ENCODE data around the gene PCDHA3. TPM values are rescaled to one million over a fixed set of nuclear protein-coding genes. Genes with fewer than 3 reads are reported as not detected.

The PCDHA3 gene
- total RNA-seq: 0.19 and 1.1 TPM in 2 replicates

DNA sequence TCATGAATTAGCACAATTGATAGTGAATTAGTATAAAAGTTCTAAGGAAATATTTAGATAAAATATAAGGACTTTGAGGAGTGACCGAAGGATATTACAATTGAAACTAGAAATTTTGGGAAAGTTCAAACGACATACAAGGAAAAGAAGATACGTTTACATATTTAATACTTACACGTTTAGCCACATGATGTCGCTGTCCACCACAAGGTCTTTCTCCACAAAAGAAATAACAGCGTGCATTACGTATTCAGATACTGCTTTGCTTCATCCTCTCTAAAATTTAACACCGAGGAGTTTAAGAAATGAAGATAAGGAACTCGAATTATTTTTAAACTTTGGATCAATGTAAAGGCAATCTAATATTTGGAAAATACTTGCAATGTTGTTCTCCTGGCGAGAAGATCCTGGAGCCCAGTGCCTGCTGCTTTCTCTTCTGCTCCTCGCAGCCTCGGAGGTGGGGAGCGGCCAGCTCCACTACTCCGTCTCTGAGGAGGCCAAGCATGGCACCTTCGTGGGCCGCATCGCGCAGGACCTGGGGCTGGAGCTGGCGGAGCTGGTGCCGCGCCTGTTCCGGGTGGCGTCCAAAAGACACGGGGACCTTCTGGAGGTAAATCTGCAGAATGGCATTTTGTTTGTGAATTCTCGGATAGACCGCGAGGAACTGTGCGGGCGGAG lies at the start of gene PCDHA3:
TSS of gene PCDHA3 (plus strand) at position 242 of the 678 bp plus-strand sequence.

DNA sequence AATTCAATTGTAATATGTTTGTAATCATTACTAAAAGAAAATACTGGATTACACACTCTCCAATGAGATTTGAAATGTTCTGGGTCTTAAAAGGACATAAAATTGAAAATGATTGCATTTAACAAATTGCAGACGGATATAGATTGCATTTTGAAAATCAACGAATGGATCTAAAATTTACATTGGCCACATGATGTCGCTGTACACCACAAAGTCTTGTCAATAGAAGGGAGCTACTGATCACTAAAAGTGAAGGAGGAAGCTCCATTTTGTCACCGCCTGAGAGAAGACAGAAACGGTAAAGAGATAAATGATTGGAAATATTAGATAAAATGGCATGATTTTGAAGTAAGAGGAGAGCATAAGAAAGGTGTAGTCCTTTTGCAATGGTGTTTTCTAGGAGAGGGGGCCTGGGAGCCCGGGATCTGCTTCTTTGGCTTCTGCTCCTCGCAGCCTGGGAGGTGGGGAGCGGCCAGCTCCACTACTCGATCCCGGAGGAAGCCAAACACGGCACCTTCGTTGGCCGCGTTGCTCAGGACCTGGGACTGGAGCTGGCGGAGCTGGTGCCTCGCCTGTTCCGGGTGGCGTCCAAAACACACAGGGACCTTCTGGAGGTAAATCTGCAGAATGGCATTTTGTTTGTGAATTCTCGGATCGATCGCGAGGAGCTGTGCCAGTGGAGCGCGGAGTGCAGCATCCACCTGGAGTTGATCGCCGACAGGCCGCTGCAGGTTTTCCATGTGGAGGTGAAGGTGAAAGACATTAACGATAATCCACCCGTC lies 14.8 kb upstream of the PCDHA3 start, which contains the start of gene PCDHA1:
TSS of gene PCDHA1 (plus strand) at position 236 of the 782 bp plus-strand sequence.

DNA sequence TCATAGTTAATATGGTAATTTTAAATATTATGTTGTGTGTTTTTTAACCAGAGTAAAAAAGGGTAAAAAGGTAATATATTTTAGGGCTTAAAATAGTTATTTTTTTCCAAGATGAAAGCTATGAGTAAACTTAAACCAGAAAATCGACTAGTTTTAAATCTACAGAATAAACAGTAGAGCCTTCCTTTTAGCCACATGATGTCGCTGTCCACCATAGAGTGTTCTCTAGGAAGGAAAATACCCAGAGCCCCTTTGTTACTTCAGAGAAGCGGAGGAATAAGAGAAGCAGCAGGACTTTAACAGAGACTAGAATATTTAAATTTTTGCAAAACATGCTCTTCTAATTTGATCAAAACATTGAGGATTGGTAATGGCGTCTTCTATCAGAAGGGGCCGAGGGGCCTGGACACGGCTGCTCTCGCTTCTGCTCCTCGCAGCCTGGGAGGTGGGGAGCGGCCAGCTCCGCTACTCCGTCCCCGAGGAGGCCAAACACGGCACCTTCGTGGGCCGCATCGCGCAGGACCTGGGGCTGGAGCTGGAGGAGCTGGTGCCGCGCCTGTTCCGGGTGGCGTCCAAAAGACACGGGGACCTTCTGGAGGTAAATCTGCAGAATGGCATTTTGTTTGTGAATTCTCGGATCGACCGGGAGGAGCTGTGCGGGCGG lies 6.1 kb upstream of the PCDHA3 start, which contains the start of gene PCDHA2:
TSS of gene PCDHA2 (plus strand) at position 258 of the 664 bp plus-strand sequence.

DNA sequence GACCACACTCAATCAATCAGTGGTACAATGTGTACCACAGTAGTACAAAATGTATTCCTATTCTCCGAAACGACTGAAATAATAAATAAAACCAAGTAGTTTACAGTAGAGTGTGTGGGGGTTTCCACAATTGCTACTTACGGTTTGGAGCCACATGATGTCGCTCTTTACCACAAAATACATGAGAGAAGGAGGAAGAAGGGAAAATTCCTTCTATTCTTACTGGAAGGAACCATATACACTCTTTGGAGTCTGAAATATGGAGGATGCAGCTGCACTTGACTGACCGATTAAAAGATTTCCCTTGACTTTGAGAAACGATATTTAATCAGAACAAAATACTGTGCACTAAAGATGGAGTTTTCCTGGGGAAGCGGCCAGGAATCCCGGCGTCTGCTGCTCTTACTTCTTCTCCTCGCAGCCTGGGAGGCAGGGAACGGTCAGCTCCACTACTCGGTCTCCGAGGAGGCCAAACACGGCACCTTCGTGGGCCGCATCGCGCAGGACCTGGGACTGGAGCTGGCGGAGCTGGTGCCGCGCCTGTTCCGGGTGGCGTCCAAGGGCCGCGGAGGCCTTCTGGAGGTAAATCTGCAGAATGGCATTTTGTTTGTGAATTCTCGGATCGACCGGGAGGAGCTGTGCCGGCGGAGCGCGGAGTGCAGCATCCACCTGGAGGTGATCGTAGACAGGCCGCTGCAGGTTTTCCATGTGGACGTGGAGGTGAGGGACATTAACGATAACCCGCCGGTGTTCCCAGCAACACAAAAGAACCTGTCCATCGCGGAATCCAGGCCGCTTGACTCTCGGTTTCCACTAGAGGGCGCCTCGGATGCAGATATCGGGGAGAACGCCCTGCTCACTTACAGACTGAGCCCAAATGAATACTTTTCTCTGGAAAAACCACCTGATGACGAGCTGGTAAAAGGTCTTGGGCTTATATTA lies 6.2 kb downstream of the PCDHA3 start, which contains the start of gene PCDHA4:
TSS of gene PCDHA4 (plus strand) at position 235 of the 942 bp plus-strand sequence.

DNA sequence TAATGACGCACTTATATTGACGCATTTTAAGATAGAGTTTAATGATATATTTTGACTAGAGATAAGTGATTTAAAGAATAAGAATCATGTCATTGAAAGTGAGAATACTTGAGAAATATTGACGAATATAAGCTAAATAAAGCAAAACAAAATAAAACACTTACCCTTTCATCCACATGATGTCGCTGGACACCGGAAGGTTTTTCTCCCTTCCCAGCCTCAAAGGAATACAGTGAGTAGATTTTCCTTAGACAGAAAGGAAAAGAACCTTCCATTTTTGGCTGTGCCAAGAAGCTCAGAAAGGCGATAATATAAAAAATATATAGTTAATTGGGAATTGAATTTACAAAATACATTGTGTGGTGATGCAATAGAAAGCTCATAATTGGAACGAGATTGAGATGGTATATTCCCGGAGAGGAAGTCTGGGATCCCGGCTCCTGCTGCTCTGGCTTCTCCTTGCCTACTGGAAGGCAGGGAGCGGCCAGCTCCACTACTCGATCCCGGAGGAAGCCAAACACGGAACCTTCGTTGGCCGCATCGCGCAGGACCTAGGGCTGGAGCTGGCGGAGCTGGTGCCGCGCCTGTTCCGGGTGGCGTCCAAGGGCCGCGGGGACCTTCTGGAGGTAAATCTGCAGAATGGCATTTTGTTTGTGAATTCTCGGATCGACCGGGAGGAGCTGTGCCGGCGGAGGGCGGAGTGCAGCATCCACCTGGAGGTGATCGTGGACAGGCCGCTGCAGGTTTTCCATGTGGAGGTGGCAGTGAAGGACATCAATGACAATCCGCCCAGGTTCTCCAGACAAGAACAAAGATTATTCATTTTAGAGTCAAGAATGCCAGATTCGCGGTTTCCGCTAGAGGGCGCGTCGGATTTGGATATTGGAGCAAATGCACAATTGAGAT lies 20.8 kb downstream of the PCDHA3 start, which contains the start of gene PCDHA5:
TSS of gene PCDHA5 (plus strand) at position 239 of the 906 bp plus-strand sequence.

DNA sequence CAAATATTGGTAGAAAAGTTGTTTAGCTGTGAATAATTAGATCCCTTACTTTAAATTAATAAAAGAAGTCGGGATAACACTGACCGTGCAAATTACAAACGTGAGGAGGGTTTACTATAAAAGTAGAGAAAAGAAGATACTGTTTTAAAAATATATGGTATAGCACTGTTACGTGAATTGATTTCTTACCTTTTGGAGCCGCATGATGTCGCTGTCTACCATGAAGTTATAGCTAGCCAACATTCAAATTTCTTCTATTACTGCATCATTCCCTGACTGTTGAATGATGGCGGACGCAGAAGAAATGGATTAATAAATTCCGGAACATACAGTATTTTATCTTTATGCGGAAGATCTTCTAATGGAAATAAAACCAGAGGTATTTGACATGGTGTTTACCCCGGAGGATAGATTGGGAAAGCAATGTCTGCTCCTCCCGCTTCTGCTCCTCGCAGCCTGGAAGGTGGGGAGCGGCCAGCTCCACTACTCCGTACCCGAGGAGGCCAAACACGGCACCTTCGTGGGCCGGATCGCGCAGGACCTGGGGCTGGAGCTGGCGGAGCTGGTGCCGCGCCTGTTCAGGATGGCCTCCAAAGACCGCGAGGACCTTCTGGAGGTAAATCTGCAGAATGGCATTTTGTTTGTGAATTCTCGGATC lies 27.0 kb downstream of the PCDHA3 start, which contains the start of gene PCDHA6:
TSS of gene PCDHA6 (plus strand) at position 257 of the 658 bp plus-strand sequence. CDS start at position 389, 132 bp downstream.

DNA sequence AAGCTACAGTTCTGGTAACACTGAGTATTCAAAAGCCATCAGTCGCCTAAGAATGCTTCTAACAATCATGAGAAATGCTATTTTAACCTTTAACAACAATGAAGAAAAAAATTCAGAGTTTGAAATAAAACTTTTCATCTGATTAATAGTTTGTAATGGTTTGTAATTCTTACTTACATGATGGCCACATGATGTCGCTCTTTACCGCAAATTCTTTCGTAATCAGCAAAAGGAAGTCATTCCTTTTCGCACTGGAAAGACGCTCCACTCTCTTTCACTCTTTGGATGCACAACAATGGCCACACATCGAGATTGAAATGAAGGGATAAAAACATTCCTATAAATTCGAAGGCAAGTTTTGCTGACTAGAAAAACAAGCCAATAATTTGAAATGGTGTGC lies 33.1 kb downstream of the PCDHA3 start, which contains the start of gene PCDHA7:
TSS of gene PCDHA7 (plus strand) at position 277 of the 400 bp plus-strand sequence. CDS start at position 392, 115 bp downstream.

DNA sequence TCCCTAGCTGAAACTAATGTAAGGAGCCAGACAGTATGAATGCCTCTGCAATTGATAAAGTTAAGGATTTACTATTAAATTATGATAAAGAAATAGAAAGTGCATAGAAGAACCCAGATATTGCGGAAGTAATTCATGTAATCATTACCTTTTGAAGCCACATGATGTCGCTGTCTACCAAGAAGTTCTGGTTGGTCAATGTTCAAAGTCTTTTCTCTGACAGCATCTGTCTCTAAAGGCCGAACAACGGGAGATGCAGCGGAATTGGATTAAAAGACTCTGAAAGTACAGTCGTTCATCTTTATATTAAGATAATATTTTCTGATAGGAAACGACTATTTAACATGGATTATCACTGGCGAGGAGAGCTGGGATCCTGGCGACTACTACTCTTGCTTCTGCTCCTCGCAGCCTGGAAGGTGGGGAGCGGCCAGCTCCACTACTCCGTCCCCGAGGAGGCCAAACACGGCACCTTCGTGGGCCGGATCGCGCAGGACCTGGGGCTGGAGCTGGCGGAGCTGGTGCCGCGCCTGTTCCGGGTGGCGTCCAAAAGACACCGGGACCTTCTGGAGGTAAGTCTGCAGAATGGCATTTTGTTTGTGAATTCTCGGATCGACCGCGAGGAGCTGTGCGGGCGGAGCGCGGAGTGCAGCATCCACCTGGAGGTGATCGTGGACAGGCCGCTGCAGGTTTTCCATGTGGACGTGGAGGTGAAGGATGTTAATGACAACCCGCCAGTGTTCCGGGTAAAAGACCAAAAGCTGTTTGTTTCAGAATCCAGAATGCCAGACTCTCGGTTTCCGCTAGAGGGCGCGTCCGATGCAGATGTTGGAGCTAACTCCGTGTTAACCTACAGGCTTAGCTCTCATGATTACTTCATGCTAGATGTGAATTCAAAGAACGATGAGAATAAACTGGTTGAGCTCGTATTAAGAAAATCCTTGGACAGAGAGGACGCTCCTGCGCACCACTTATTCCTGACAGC lies 40.4 kb downstream of the PCDHA3 start, which contains the start of gene PCDHA8:
TSS of gene PCDHA8 (plus strand) at position 210 of the 985 bp plus-strand sequence. CDS start at position 345, 135 bp downstream.

DNA sequence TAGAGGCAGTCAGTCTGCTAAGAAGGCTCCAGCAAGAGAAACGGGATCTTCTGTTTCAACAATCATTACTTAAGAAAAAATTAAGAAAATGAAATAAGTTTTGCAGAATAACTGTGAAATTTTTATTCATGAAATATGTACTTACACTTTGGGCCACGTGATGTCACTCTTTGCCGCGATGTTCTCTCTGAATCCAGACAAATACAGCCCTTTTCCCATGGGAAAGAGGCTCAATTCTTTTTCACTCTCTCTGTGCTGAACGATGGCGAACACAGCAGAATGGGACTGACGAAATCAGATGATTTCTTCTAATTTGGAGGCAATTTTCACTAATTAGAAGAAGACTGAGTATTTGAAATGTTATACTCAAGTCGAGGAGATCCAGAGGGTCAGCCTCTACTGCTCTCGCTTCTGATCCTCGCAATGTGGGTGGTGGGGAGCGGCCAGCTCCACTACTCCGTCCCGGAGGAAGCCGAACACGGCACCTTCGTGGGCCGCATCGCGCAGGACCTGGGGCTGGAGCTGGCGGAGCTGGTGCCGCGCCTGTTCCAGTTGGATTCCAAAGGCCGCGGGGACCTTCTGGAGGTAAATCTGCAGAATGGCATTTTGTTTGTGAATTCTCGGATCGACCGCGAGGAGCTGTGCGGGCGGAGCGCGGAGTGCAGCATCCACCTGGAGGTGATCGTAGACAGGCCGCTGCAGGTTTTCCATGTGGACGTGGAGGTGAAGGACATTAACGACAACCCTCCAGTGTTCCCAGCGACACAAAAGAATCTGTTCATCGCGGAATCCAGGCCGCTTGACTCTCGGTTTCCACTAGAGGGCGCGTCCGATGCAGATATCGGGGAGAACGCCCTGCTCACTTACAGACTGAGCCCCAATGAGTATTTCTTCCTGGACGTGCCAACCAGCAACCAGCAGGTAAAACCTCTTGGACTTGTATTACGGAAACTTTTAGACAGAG lies 47.6 kb downstream of the PCDHA3 start, which contains the start of gene PCDHA9:
TSS of gene PCDHA9 (plus strand) at position 244 of the 964 bp plus-strand sequence. CDS start at position 358, 114 bp downstream.

Other genes with a start within 250 kb of the PCDHA3 start
- 36.9 and 69.4 TPM in 2 replicates for gene SRA1, start 243.6 kb upstream of the PCDHA3 start, total RNA-seq
- 8.6 and 31.3 TPM in 2 replicates for gene APBB3, start 236.5 kb upstream of the PCDHA3 start, total RNA-seq
- gene SLC35A4, start 236.2 kb upstream of the PCDHA3 start, total RNA-seq: 9.6 and 28.0 TPM in 2 replicates
- gene CD14, start 167.9 kb upstream of the PCDHA3 start, total RNA-seq: 3.3 and 25.1 TPM in 2 replicates
- gene TMCO6, start 161.6 kb upstream of the PCDHA3 start, total RNA-seq: 7.6 and 14.0 TPM in 2 replicates
- gene NDUFA2, start 153.4 kb upstream of the PCDHA3 start, total RNA-seq: 42.6 and 46.5 TPM in 2 replicates
- gene IK, start 153.2 kb upstream of the PCDHA3 start, total RNA-seq: 93.6 and 125 TPM in 2 replicates
- 31.3 and 53.9 TPM in 2 replicates for gene WDR55, start 136.2 kb upstream of the PCDHA3 start, total RNA-seq
- gene DND1, start 127.5 kb upstream of the PCDHA3 start, total RNA-seq: 0.28 TPM in 1 of 2 replicates, not detected in the other
- 50.5 and 125 TPM in 2 replicates for gene HARS1, start 109.7 kb upstream of the PCDHA3 start, total RNA-seq
- 27.8 and 29.9 TPM in 2 replicates for gene HARS2, start 109.6 kb upstream of the PCDHA3 start, total RNA-seq
- gene ZMAT2, start 100.6 kb upstream of the PCDHA3 start, total RNA-seq: 72.7 and 81.1 TPM in 2 replicates
- gene PCDHA1, start 14.9 kb upstream of the PCDHA3 start, total RNA-seq: 0.28 TPM in 1 of 2 replicates, not detected in the other
- under 0.01 TPM in 2 replicates for gene PCDHA2, start 6.2 kb upstream of the PCDHA3 start, total RNA-seq
- gene PCDHA4, start 6.0 kb downstream of the PCDHA3 start, total RNA-seq: 0.19 and 0.85 TPM in 2 replicates
- gene PCDHA5, start 20.6 kb downstream of the PCDHA3 start, total RNA-seq: under 0.01 TPM in 2 replicates
- gene PCDHA6, start 26.9 kb downstream of the PCDHA3 start, total RNA-seq: 0.38 and 3.1 TPM in 2 replicates
- 0.58 and 2.5 TPM in 2 replicates for gene PCDHA7, start 33.2 kb downstream of the PCDHA3 start, total RNA-seq
- under 0.01 TPM in 2 replicates for gene PCDHA8, start 40.1 kb downstream of the PCDHA3 start, total RNA-seq
- under 0.01 TPM in 2 replicates for gene PCDHA9, start 47.3 kb downstream of the PCDHA3 start, total RNA-seq
- 0.19 and 0.28 TPM in 2 replicates for gene PCDHA10, start 54.8 kb downstream of the PCDHA3 start, total RNA-seq
- under 0.01 and 0.28 TPM in 2 replicates for gene PCDHA11, start 67.9 kb downstream of the PCDHA3 start, total RNA-seq
- gene PCDHA12, start 74.3 kb downstream of the PCDHA3 start, total RNA-seq: 0.28 TPM in 1 of 2 replicates, not detected in the other
- gene PCDHA13, start 81.1 kb downstream of the PCDHA3 start, total RNA-seq: under 0.01 TPM in 1 of 2 replicates, not detected in the other
- gene PCDHAC1, start 125.2 kb downstream of the PCDHA3 start, total RNA-seq: under 0.01 and 0.56 TPM in 2 replicates
- gene PCDHAC2, start 165.4 kb downstream of the PCDHA3 start, total RNA-seq: 0.19 and 1.4 TPM in 2 replicates

All from regular cardiac myocyte (primary cell).